Sigmoid colon (tissue), 4 donors: Measurements from ENCODE around the gene HIVEP3.

Experiments
- POLR2A ChIP-seq, 2 donors: fragments of 450-650 bp; IDR thresholded peaks; one replicate each; pipeline ENCODE4 v1.6.1; 2016; ENCODE audit warnings: antibody characterized with exemption in 2 of 2, mild to moderate bottlenecking in 2 of 2, moderate library complexity in 2 of 2
- POLR2AphosphoS5 ChIP-seq, 4 donors: sonication (generic); formaldehyde crosslinking; IDR thresholded peaks; one replicate each; pipeline ENCODE4 v1.6.1; 2017; ENCODE audit warnings: antibody characterized with exemption in 4 of 4
- TF ChIP-seq, protein P1 (sequence below), 4 experiments: fragments of 450-650 bp in 3 of 4; fragments of 200-600 bp in 1 of 4; IDR thresholded peaks; one replicate each; pipeline ENCODE4 v1.5.1; 2016 to 2019; ENCODE audit warnings: antibody characterized with exemption in 4 of 4, mild to moderate bottlenecking in 3 of 4, moderate library complexity in 2 of 4

DNA sequence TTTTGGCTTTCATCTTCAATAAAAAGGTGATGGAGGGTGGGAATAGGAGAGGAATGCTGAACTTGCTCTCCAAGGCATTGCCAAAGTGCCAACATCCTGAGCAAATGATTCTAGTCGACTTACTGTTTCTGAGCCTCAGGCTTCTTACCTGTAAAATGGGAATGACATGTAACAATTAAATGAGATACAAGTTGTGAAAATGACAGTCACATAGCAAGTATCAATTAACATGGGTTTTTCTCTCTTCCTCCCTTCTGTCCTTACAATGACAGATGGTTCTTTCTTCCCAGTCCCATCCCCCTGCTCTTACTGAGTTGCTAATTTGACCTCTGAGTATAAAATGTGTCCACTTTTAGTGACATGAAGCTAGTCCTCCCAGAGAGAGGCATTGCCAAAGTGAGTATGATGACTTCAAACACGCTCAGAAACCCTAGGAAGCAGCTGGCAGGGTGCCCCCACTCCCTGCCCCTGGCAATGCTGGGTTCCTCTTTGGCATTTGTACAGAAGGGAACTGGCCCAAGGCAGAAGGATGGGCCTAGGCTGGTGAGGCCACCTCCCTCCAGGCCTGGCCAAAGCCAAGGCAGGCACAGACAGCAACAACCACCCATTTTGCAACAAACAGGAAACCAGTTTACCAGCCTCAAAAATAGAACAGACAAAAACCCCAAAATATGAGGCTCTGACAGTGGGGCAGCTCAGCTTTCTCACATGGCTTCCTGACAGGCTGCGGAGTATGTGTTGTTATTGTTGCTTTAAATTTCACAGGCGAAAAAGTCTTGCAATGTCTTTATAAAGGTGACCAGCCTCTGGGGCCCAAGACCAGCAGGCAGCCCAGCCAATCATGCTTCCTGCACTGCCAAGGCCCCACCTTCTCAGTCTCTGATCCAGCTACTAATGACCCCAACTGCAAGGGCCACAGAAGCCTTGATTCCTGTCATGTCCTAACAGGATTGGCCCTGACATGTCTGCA lies 115.9 kb downstream of the HIVEP3 start:
- TF ChIP-seq, protein P1, sequence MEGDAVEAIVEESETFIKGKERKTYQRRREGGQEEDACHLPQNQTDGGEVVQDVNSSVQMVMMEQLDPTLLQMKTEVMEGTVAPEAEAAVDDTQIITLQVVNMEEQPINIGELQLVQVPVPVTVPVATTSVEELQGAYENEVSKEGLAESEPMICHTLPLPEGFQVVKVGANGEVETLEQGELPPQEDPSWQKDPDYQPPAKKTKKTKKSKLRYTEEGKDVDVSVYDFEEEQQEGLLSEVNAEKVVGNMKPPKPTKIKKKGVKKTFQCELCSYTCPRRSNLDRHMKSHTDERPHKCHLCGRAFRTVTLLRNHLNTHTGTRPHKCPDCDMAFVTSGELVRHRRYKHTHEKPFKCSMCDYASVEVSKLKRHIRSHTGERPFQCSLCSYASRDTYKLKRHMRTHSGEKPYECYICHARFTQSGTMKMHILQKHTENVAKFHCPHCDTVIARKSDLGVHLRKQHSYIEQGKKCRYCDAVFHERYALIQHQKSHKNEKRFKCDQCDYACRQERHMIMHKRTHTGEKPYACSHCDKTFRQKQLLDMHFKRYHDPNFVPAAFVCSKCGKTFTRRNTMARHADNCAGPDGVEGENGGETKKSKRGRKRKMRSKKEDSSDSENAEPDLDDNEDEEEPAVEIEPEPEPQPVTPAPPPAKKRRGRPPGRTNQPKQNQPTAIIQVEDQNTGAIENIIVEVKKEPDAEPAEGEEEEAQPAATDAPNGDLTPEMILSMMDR (IDR thresholded peaks at IDR 0.05), result no peak
- TF ChIP-seq POLR2AphosphoS5 (IDR thresholded peaks at IDR 0.05) (no peak), POLR2A (IDR thresholded peaks at IDR 0.05) (no peak)
